Thymus (tissue), 11 donors: Measurements from ENCODE around the gene CKS1B. TPM values are rescaled to one million over a fixed set of nuclear protein-coding genes. Genes with fewer than 3 reads are reported as not detected.
"Not testable (repeated sequence)": the region's sequence is repeated elsewhere in the genome, so short reads cannot be mapped to it uniquely, and the experiment has no call there.

Source experiments
- DNase-seq, 9 donors: peaks; one replicate each; pipeline ENCODE4 v3.0.0-alpha.2; 2013; ENCODE audit warnings: low spot score in 9 of 9, low read depth in 6 of 9, missing footprints in 1 of 9
- H3K27ac ChIP-seq, 2 donors: one replicate each; pipeline ENCODE4 v1.5.1; 2013; ENCODE audit warnings: control low read depth in 1 of 2, low read depth in 1 of 2, low read length in 1 of 2, mild to moderate bottlenecking in 1 of 2, moderate library complexity in 1 of 2
- H3K27me3 ChIP-seq, 2 donors: one replicate each; pipeline ENCODE4 v1.5.1; 2013; ENCODE audit warnings: low read length in 1 of 2; ENCODE audit not compliant: control insufficient read depth in 2 of 2, insufficient read depth in 1 of 2
- H3K36me3 ChIP-seq, 2 donors: one replicate each; pipeline ENCODE4 v1.5.1; 2013; ENCODE audit warnings: low read length in 1 of 2, mild to moderate bottlenecking in 1 of 2, moderate library complexity in 1 of 2; ENCODE audit not compliant: control insufficient read depth in 2 of 2, insufficient read depth in 2 of 2
- H3K4me1 ChIP-seq, 2 donors: one replicate each; pipeline ENCODE4 v1.5.1; 2013; ENCODE audit warnings: low read length in 2 of 2; ENCODE audit not compliant: control insufficient read depth in 2 of 2, insufficient read depth in 2 of 2
- H3K4me3 ChIP-seq, 2 donors: one replicate each; pipeline ENCODE4 v1.5.1; 2013; ENCODE audit warnings: low read length in 2 of 2, control low read depth in 1 of 2, mild to moderate bottlenecking in 1 of 2
- H3K9me3 ChIP-seq, 2 donors: one replicate each; pipeline ENCODE4 v1.5.1; 2013; ENCODE audit warnings: low read length in 1 of 2, mild to moderate bottlenecking in 1 of 2; ENCODE audit not compliant: control insufficient read depth in 2 of 2, insufficient read depth in 1 of 2
- WGBS: extraction: QIAGEN DNeasy Blood & Tissue Kit; methylation state at CpG from one replicate; pipeline ENCODE4 v1.1.7; 2013; 5-methylcytosine and 5-hydroxymethylcytosine counted together
- polyA plus RNA-seq: library from polyadenylated mRNA; stranded (reverse); fragments of 200-250 nt; gene quantifications from one replicate; pipeline ENCODE4 v1.2.3, GENCODE V29; 2013
- total RNA-seq: library from RNA; stranded (reverse); fragments of 120-200 nt; gene quantifications from one replicate; pipeline ENCODE4 v1.2.4, GENCODE V29; 2013
- donor health status: healthy.

The CKS1B gene
- total and polyA plus RNA-seq, 2 donors, result 32.8 to 113 TPM

- peaks cover 22 to 34% of the 10 kb centered on the region in 2 donors for H3K36me3 ChIP-seq
- H3K4me1 ChIP-seq, result peaks cover 16 to 22% of the 10 kb centered on the region in 2 donors
- H3K27me3 ChIP-seq, H3K9me3 ChIP-seq, H3K27ac ChIP-seq, DNase-seq, H3K4me3 ChIP-seq: not testable (repeated sequence)
- WGBS, result 99% methylated on average over 4 of the region's 4 CpGs
Observed at GRCh38 chr1:154986736-154987135, 12.3 kb downstream of the CKS1B start.

GRCh38 chr1:154987326-154987725 is 12.8 kb downstream of the CKS1B start:
- no peak for DNase-seq
- H3K4me1 ChIP-seq, result peaks cover 14 to 19% of the 10 kb centered on the region in 2 donors
- H3K36me3 ChIP-seq, result peaks cover 22 to 34% of the 10 kb centered on the region in 2 donors
- H3K27me3 ChIP-seq, result no peaks in the 10 kb centered on the region
- H3K27ac ChIP-seq, result no peak overlapping the region
- H3K9me3 ChIP-seq, result no peaks in the 10 kb centered on the region
- 95% methylated on average over 6 of the region's 6 CpGs for WGBS
- no peak overlapping the region for H3K4me3 ChIP-seq

GRCh38 chr1:154988058-154988954 is 13.8 kb downstream of the CKS1B start:
- Histone ChIP-seq H3K36me3 (peaks cover 22 to 34% of the 10 kb centered on the region in 2 donors), H3K4me3 (no peak overlapping the region), H3K4me1 (peaks cover 9 to 12% of the 10 kb centered on the region in 2 donors), H3K27ac (no peak overlapping the region), H3K27me3 (no peaks in the 10 kb centered on the region), H3K9me3 (no peaks in the 10 kb centered on the region)
- 98% methylated on average over 17 of the region's 17 CpGs for WGBS
- no peak for DNase-seq

- Histone ChIP-seq H3K27ac (no peak overlapping the region), H3K27me3 (peaks cover 0 to 10% of the 10 kb centered on the region in 2 donors), H3K36me3 (peaks cover 22 to 34% of the 10 kb centered on the region in 2 donors), H3K4me3 (no peak overlapping the region), H3K9me3 (no peaks in the 10 kb centered on the region), H3K4me1 (peaks cover 0 to 2% of the 10 kb centered on the region in 2 donors)
- 94% methylated on average over 3 of the region's 3 CpGs for WGBS
- DNase-seq, result no peak
Observed at GRCh38 chr1:154989195-154989860, 14.8 kb downstream of the CKS1B start.

GRCh38 chr1:154990276-154990675 is 15.8 kb downstream of the CKS1B start:
- H3K27me3 ChIP-seq, result peaks cover 0 to 19% of the 10 kb centered on the region in 2 donors
- no peak for DNase-seq
- H3K36me3 ChIP-seq, result peaks cover 22 to 31% of the 10 kb centered on the region in 2 donors
- no peak overlapping the region for H3K27ac ChIP-seq
- 96% methylated on average over 8 of the region's 8 CpGs for WGBS
- H3K4me1 ChIP-seq, result no peaks in the 10 kb centered on the region
- H3K9me3 ChIP-seq, result no peaks in the 10 kb centered on the region
- H3K4me3 ChIP-seq, result no peak overlapping the region

GRCh38 chr1:154992721-154993571 is 18.5 kb downstream of the CKS1B start:
- no peak for DNase-seq
- Histone ChIP-seq H3K36me3 (peaks cover 18 to 22% of the 10 kb centered on the region in 2 donors), H3K4me1 (peaks cover 0 to 10% of the 10 kb centered on the region in 2 donors), H3K4me3 (no peak overlapping the region), H3K9me3 (peaks cover 0 to 3% of the 10 kb centered on the region in 2 donors), H3K27me3 (peaks cover 22 to 43% of the 10 kb centered on the region in 2 donors), H3K27ac (no peak overlapping the region)
- 93% methylated on average over 14 of the region's 14 CpGs for WGBS

DNA sequence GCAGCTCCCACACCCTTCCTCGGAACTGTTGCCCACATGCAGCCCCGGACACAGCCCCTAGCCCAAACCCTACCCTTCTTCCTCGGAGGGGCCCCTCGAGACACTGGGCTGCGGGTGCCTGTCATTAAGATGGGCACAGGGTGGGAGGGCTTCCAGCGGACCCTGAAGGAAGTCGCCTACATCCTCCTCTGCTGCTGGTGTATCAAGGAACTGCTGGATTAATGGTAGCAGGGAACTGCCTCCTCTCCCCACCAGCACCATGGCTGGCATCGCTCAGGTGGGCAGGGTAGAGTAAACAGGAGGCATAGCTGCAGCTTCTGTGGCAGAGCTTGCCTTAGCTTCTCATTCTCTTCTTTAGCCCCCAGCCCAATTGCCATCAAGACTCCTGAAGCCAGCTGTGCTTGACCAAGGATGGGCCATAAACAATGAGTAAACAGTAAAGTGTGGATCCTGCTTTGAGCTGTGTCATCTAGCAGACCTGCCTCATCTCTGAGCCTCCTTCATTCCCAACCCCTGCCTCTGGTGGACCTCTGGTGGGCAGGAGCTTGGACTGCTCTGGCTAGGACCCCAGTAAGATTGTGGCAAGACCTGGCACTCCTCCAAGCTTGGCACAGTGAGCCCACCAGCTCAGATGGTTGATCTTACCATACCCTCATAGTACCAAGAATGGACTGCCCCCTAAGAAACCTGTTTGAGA is 19.2 kb downstream of the CKS1B start, which contains the start of gene LENEP:
LENEP (plus strand) TSS at position 15 of the 697 bp plus-strand sequence; CDS start at position 37, 22 bp downstream.
- H3K4me1 ChIP-seq, result peaks cover 0 to 18% of the 10 kb centered on the region in 2 donors
- no peak for DNase-seq

GRCh38 chr1:154994269-154994587 is 19.7 kb downstream of the CKS1B start:
- Histone ChIP-seq H3K36me3 (peaks cover 6 to 11% of the 10 kb centered on the region in 2 donors), H3K4me3 (no peak overlapping the region), H3K27me3 (peaks cover 25 to 55% of the 10 kb centered on the region in 2 donors), H3K9me3 (peaks cover 0 to 3% of the 10 kb centered on the region in 2 donors), H3K4me1 (peaks cover 0 to 23% of the 10 kb centered on the region in 2 donors), H3K27ac (no peak overlapping the region)
- WGBS, result 93% methylated on average over 1 of the region's 1 CpG
- DNase-seq, result no peak

More for the DNA sequence above, 19.2 kb downstream of the CKS1B start, which contains the start of gene LENEP:
- H3K27ac ChIP-seq, result no peak within 1 kb of the TSS
- WGBS, result 91% methylated on average over 8 of the region's 8 CpGs
- peaks cover 23 to 50% of the 10 kb centered on the region in 2 donors for H3K27me3 ChIP-seq
- no peak within 1 kb of the TSS for H3K4me3 ChIP-seq
- peaks cover 11 to 14% of the 10 kb centered on the region in 2 donors for H3K36me3 ChIP-seq
- peaks cover 0 to 3% of the 10 kb centered on the region in 2 donors for H3K9me3 ChIP-seq
